Kidney glomerular epithelial cell (primary cell): ENCODE data around the gene RTN4R.
"Not testable (repeated sequence)": the region's sequence is repeated elsewhere in the genome, so short reads cannot be mapped to it uniquely, and the experiment has no call there.

ENCODE experiments used
- DNase-seq: peaks from one replicate; lab custom pipeline; 2025; lab: John Stamatoyannopoulos, UW

Gene RTN4R

DNA sequence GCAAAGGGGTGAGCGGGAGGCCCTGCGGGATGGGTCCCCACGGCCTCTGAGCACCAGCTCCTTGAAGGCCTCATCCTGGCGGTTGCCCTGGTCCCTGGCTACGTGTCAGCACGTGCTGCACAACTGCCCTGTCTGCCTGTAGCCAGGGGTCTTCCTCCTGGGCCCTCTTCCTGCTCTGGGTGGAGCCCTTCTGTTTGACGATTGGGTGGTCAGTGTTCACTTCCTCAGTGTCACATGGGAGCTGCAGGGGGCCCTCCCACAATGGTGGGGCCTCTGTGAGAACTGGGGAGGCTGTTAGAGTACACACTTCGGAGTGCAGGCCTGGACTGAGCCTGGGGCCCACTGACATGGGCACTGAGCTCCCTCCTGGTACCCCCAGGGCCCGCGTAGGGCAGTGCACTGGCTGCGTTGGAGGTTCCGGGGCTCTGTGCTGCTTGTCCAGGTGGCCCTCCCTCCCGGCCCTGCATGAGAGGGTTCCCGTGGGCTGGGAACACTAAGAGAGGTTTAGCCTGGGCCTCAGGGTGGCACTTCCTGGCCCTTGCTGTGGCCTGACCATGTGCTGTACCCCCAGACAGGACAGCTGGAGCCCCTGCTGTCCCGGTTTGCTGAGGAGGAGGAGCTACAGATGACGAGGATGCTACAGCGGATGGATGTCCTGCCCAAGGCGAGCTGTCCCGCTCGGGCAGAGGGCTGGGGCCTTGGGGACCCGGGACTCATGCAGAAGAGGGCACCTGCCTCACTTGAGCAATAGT lies 38.0 kb upstream of the RTN4R start:
- DNase-seq, result no peak

DNA sequence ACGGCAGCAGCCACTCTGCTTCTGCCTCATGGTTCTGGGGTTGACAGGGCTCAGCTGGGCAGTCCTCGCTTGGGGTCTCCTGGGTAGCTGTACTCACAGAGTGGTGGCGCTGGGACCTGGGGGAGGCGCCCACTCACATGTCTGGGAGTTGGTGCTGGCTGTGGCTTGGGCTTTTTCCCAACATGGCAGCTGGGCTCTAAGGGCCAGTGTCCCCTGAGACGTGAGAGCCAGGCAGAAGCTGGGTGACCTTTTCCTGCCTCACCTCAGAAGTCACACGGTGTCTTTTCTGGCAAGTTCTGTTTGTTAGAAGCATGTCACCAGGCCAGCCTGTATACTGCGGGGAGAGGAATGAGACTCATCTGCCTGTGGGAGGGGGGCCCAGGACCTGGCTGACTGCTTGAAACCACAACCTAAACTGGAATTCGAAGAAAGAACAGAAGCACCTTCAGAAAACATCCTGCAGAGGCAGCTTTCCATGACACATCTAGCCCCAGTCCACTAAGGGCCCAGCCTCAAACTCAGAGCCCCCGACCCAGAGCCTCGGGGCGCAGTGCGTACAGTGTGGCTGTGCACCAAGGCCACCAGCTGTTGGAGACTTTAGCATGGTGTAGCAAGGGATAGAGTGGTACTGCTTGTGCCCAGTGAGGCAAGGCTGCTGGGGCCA lies 37.2 kb upstream of the RTN4R start:
- DNase-seq, result not testable (repeated sequence)

DNA sequence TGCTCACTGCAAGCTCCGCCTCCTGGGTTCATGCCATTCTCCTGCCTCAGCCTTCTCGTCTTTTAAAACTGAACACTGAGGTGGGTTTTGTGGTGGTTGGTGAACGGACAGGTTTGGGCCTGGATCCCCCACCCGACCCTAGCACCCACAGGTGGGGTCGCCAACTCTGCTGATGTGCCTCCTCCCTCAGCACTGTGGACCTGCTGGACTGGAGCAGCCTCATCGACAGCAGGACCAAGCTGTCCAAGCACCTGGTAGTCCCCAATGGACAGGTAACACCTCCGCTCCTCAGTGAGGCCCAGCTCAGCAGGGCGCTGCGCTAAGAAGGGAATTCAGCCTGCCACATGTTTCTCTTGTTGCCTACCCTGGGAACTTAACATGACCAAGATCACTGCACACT lies 36.5 kb upstream of the RTN4R start:
- DNase-seq, result no peak

DNA sequence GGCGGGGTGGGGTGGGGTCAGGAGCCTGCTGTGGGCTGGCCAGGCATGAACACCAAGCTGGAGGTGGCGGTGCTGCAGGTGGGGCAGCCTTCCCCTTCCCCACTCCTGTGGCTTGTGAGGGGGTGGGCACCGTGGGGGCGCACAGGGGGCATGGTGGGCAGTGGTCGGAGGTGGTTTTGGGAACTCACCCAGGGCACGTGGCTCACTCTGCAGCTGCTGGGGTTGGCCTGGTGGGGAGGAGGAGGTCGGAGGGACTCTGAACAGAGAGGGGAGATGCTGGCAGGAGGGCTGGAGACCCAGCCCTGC lies 35.1 kb upstream of the RTN4R start:
- not testable (repeated sequence) for DNase-seq

GRCh38 chr22:20302438-20303228 lies 34.5 kb upstream of the RTN4R start:
- no peak for DNase-seq

DNA sequence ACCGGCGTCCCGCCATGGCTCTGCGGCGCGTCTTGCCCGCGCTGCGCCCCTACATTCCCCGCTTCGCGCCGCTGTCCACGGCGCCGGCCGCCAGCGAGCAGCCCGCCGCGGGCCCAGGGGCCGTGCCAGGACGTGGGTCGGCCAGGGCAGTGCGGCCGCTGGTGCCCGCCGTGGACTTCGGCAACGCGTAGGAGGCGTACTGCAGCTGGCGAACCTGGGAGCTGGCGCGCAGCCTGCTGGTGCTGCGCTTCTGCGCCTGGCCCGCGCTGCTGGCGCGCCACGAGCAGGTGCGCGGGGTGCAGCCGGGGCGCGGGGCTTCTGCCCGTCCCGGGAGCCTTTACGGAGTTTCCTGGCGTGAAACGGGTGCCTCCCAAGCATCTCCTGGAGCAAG lies 31.6 kb upstream of the RTN4R start:
- no peak for DNase-seq

GRCh38 chr22:20298803-20299745 lies 31.0 kb upstream of the RTN4R start:
- DNase-seq, result peak; percentile 56

- DNase-seq, result no peak
These were observed 30.1 kb upstream of the RTN4R start for GRCh38 chr22:20298110-20298802.

DNA sequence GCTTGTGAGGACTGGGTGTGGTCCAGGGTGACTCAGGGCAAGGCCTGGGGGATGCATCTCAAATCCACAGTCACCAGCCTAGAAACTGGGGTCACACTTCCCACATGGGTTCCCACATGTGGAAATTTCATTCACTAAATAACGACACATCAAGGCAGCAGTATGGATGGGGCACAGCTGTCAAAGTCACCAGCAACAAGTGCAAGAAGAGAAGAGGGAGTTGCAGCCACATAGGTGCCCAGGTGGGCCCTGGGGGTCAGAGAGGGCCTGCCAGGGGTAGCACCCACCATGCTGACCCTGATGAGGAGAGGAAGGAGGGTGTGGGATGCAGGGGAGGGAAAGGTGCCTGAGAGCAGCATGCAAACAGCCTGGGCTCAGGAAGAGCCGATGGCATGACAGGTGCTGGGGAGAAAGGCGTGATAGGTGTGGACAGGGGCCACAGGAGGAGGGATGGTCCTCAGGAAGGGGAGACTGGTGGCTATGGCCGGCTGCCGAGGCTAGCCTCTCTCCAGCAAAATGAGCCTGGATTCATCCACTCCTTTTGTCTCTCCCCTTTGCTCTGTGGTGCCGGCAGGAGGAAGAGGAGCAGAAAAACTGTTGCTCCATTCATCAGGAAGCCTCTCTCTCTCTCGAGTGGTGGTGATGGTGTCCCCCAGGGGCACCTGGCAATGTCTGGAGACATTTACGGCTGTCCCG lies 29.4 kb upstream of the RTN4R start:
- no peak for DNase-seq

DNA sequence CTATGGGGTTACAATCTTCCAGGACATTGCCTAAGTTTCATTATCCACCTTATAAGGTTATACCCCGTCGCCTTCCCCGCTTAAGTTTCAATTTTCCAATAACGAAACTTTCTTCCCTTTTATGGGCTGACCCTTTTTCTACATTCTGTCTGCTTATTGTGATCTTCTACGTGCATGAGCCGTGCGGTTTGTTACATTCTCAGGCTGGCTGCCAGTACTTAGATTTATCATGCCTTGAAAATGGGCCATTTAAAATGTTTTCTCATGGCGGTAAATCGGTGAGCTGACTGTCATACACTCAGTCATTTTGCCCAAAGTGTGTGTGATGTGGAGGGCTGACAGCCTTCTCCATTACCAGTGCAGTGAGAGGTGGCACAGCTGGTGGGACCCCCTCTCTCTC lies 28.5 kb upstream of the RTN4R start:
- DNase-seq, result no peak

GRCh38 chr22:20295262-20296064 lies 27.3 kb upstream of the RTN4R start:
- DNase-seq, result no peak

DNA sequence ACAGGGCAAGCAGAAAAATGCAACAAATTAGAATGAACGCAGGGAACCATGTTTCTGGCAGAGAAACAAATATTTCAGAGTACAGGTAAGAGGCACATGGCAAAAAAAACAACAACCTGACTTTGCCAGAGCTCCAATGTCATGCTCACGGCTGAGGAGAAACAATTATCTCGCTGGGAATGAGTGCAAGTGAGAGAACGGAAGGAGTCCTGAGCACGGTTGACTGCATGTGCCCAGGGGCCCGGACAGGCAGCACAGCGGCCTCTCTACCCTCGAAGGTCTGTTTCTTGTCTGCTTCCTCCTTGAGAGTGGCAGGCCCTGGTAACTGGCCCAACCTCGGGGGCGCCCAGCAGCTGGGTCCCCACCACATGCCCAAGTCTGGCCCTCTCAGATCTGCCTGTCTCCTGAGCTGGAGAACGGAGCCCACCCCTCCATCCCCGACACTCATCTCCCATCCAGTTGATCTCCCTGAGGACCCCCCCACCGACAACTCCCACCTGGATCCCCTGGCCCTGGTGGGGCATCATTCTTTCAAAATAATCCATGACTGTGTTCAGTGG lies 24.6 kb upstream of the RTN4R start:
- no peak for DNase-seq

DNA sequence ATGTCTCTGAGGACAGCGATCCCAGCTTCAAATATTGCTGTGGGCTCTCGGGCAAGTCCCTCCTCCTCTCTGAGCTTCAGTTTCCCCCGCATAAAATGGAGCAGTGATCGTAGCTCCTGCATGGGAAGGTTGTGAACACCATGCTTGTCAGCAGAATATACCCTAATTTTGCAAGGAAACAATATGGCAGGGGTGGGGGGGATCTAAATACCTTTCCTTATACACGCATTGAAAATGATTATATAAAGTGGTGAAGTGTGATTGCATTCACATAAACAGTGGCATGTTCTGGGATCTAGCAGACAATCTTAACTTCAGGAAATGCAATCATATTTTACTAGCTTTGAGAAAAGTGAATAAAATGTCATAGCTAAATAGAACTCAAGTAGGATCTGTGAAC lies 24.0 kb upstream of the RTN4R start:
- DNase-seq, result no peak

DNA sequence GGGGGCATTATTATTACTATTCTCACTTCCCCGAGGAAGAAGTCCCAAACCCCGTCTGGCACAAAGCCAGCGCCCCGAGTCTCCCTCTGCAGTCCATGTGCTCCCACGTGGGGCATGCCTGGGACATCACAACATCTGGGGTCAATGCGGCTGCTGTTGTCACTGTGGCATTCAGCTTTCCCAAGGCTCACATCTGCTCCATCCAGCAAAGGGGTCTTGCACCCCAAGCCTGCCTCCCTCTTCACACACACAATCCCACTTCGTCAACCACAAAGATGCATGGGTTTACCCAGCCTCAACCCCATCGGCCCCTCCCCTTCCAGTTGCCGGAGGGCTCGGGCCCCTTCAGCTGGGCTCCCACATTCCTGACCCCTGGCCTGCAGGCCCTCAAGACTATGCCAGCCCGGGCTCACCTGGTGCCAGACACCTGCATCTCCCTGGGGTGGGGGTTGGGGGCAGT lies 23.5 kb upstream of the RTN4R start:
- no peak for DNase-seq

GRCh38 chr22:20291249-20291586 lies 23.1 kb upstream of the RTN4R start:
- DNase-seq, result no peak

GRCh38 chr22:20290578-20291248 lies 22.6 kb upstream of the RTN4R start:
- no peak for DNase-seq

DNA sequence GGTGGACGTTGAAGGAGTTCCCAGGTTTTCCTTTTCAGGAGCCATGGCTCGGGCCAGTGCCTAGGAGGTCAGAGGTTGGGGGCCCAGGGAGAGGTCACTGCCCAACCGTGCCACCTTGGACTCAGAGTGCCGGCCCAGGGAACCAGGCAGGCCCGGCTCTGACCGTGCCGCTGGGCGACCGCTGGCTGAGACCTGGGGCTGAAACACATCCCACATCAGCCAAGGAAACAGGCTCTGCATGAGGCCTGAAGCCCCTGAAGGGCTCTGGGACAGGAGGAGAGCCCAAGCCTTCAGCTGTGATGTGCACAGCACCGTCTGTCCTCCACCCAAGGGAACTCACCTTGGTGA lies 21.9 kb upstream of the RTN4R start:
- no peak for DNase-seq

- DNase-seq, result not testable (repeated sequence)
These were observed 21.3 kb upstream of the RTN4R start for GRCh38 chr22:20289182-20290044.
